Mesendoderm (in vitro differentiated cells): ENCODE results near the gene EPB41L3.

Source experiments
- DNase-seq: peaks from one replicate; pipeline ENCODE4 v3.0.0; 2013
- H2AK5ac ChIP-seq: 2 replicates; pipeline ENCODE4 v1.6.1; 2013; ENCODE audit warnings: low read length, inconsistent platforms
- H2BK120ac ChIP-seq: 2 replicates; pipeline ENCODE4 v1.6.1; 2013; ENCODE audit warnings: low read depth, mild to moderate bottlenecking, low read length, moderate library complexity, mixed read lengths
- H2BK15ac ChIP-seq: replicated peaks from 2 replicates; pipeline ENCODE4 v1.6.1; 2013; ENCODE audit warnings: low read depth, mild to moderate bottlenecking, moderate library complexity
- H2BK5ac ChIP-seq: 2 replicates; pipeline ENCODE4 v1.6.1; 2013; ENCODE audit warnings: low read length, inconsistent platforms
- H3K18ac ChIP-seq: 2 replicates; pipeline ENCODE4 v1.6.1; 2013; ENCODE audit warnings: mild to moderate bottlenecking, low read length, mixed read lengths
- H3K23ac ChIP-seq: one replicate; pipeline ENCODE4 v1.6.1; 2013; ENCODE audit warnings: low read length
- H3K27ac ChIP-seq: 2 replicates; pipeline ENCODE4 v1.5.1; 2013; ENCODE audit warnings: low read depth, mild to moderate bottlenecking, inconsistent platforms, low read length, moderate library complexity
- H3K27me3 ChIP-seq: 2 replicates; pipeline ENCODE4 v1.6.1; 2013; ENCODE audit warnings: low read length, control low read depth, mild to moderate bottlenecking, inconsistent platforms; ENCODE audit not compliant: insufficient read depth, poor library complexity
- H3K36me3 ChIP-seq: 2 replicates; pipeline ENCODE4 v1.6.1; 2013; ENCODE audit warnings: low read length, inconsistent platforms; ENCODE audit not compliant: control insufficient read depth, insufficient read depth
- H3K4ac ChIP-seq: one replicate; pipeline ENCODE4 v1.6.1; 2013; ENCODE audit warnings: low read depth, mild to moderate bottlenecking, low read length, moderate library complexity
- H3K4me1 ChIP-seq: 2 replicates; pipeline ENCODE4 v1.6.1; 2013; ENCODE audit warnings: low read depth, low read length, inconsistent platforms; ENCODE audit not compliant: control insufficient read depth
- H3K4me2 ChIP-seq: 2 replicates; pipeline ENCODE4 v1.6.1; 2013; ENCODE audit warnings: low read length
- H3K4me3 ChIP-seq: 2 replicates; pipeline ENCODE4 v1.5.1; 2013; ENCODE audit warnings: mild to moderate bottlenecking, low read length
- H3K56ac ChIP-seq: one replicate; pipeline ENCODE4 v1.6.1; 2013; ENCODE audit warnings: low read length
- H3K79me1 ChIP-seq: 2 replicates; pipeline ENCODE4 v1.6.1; 2013; ENCODE audit warnings: low read length, inconsistent platforms
- H3K79me2 ChIP-seq: 2 replicates; pipeline ENCODE4 v1.6.1; 2013; ENCODE audit warnings: mild to moderate bottlenecking, low read length; ENCODE audit not compliant: control insufficient read depth, insufficient read depth
- H3K9ac ChIP-seq: 2 replicates; pipeline ENCODE4 v1.6.1; 2013; ENCODE audit warnings: low read length, inconsistent platforms
- H4K5ac ChIP-seq: one replicate; pipeline ENCODE4 v1.6.1; 2013; ENCODE audit warnings: low read length
- H4K8ac ChIP-seq: one replicate; pipeline ENCODE4 v1.6.1; 2013; ENCODE audit warnings: low read depth, mild to moderate bottlenecking, control low read depth, low read length, moderate library complexity
- WGBS: extraction: QIAGEN DNeasy Blood & Tissue Kit; methylation state at CpG from one replicate; pipeline ENCODE4 v1.1.7; 2013; ENCODE audit warnings: low lambda C conversion rate, missing lambda C conversion rate; ENCODE audit not compliant: insufficient coverage; ENCODE audit errors: extremely low coverage; 5-methylcytosine and 5-hydroxymethylcytosine counted together

EPB41L3 gene

DNA sequence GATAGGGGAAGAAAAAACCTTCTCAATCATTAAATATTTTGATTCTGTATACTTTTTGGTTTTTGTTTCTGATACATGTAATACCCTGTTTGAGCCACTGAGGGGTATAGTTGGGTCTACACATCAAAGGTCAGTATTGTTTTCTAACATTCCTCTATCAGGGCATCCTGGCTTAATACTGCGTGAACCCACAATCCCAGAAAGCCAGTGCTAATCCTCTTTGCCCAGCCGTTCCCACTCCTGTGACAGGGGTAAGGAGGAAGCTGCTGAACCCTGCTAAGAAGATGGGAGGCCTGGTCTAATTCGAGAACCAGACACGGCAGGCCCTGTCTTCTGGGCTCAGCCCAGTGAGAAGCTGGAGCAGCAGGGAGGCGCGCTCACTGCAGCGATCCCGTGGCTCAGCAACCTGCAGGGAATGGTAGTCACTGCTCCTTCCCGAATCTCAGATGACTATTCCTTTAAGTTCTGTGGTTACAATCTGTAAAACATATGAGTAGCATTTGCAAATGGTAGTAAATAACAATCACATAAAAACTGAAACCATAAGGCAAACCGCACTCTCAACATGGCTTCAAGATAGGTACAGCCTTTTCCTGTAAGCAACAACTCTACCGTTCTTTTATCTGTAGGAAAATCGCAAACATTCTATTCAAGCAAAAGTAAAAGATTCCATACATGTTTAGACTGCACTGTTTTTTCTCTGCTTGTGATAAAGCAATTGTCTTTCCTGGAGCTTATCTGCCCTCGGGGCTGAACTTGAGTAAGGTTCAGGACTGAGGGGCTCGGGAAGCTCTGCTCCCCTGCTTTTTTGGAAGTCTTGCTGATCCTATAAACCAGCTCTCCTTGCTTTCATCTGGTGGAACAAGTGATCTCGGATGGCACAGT, 87.0 kb downstream of the EPB41L3 start:
- H3K4me3 ChIP-seq, result no peak overlapping the region
- H2BK5ac ChIP-seq, result no peak overlapping the region
- peak; percentile 81 for DNase-seq
- H3K9ac ChIP-seq, result no peak overlapping the region
- H3K27ac ChIP-seq, result no peak overlapping the region
- H2BK15ac ChIP-seq, result no peak overlapping the region
- H3K36me3 ChIP-seq, result no peaks in the 10 kb centered on the region
- H3K18ac ChIP-seq, result no peak overlapping the region
- no peak overlapping the region for H2AK5ac ChIP-seq
- H3K4me2 ChIP-seq, result peak overlapping the region; percentile 19
- no peaks in the 10 kb centered on the region for H3K79me1 ChIP-seq
- no peak overlapping the region for H3K4ac ChIP-seq
- no peaks in the 10 kb centered on the region for H3K79me2 ChIP-seq
- no peak overlapping the region for H4K8ac ChIP-seq
- H3K27me3 ChIP-seq, result no peaks in the 10 kb centered on the region
- WGBS, result no CpG with 5 or more reads among the region's 15 CpGs
- H3K23ac ChIP-seq, result no peak overlapping the region
- H4K5ac ChIP-seq, result no peak overlapping the region
- peak overlapping the region; percentile 31 for H3K56ac ChIP-seq
- H2BK120ac ChIP-seq, result no peak overlapping the region
- peaks cover 1% of the 10 kb centered on the region for H3K4me1 ChIP-seq

DNA sequence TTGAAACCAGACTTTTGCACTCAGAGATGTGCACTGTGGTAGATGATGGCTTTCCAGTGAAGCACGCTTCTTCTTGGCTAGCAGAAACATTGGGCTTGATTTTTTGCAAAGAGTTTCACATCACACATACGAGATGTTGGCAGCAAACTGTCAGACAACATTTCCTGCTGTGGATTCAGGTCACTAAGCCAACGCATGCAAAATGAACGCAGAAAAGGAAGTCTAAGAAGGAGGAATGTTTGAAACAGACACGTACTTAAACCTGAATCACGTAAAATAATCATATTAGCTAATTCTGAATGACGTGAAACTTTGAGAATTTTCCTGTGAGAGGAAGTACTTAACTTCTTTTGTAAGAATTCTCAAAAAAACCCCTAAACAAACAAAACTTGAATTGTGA, 88.1 kb downstream of the EPB41L3 start:
- H2AK5ac ChIP-seq, result no peak overlapping the region
- H3K23ac ChIP-seq, result no peak overlapping the region
- H2BK120ac ChIP-seq, result no peak overlapping the region
- H2BK15ac ChIP-seq, result no peak overlapping the region
- H3K36me3 ChIP-seq, result no peaks in the 10 kb centered on the region
- no peak overlapping the region for H4K5ac ChIP-seq
- H2BK5ac ChIP-seq, result no peak overlapping the region
- DNase-seq, result peak; percentile 12
- H3K9ac ChIP-seq, result no peak overlapping the region
- H3K18ac ChIP-seq, result no peak overlapping the region
- no peak overlapping the region for H3K56ac ChIP-seq
- H3K79me1 ChIP-seq, result no peaks in the 10 kb centered on the region
- H3K4me3 ChIP-seq, result no peak overlapping the region
- H3K27me3 ChIP-seq, result no peaks in the 10 kb centered on the region
- no peak overlapping the region for H4K8ac ChIP-seq
- no peak overlapping the region for H3K4me2 ChIP-seq
- H3K4ac ChIP-seq, result no peak overlapping the region
- no peaks in the 10 kb centered on the region for H3K79me2 ChIP-seq
- H3K4me1 ChIP-seq, result peaks cover 1% of the 10 kb centered on the region
- WGBS, result no CpG with 5 or more reads among the region's 7 CpGs
- no peak overlapping the region for H3K27ac ChIP-seq

DNA sequence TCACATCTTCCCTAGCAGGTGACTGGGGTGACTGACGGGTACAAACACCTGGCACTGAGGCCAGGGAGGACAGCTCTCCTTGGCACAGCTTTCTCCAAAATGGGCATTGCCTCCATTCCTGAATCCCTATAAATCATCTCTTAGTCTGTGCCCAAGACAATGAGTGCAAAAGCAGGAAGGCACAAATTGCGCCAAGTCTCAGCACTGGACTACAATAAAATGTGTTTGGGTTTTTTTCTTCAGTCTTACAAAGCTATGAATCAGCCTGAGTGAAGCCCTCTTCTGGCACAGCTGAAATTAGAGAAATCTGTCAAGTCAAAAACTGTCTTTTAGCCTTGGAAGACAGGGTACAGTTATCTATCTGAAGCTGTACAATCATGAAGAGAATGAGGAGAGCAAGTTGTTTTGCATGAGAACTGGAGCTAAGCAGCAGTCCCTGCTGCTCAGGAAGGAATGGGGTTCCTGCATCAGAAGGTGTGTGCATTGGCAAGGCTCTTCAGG, 90.8 kb downstream of the EPB41L3 start:
- H3K27me3 ChIP-seq, result no peaks in the 10 kb centered on the region
- H2BK5ac ChIP-seq, result no peak overlapping the region
- H2BK120ac ChIP-seq, result no peak overlapping the region
- no peak overlapping the region for H2BK15ac ChIP-seq
- H3K4ac ChIP-seq, result no peak overlapping the region
- no peak overlapping the region for H3K4me2 ChIP-seq
- H2AK5ac ChIP-seq, result no peak overlapping the region
- no peak overlapping the region for H4K8ac ChIP-seq
- H3K18ac ChIP-seq, result no peak overlapping the region
- no peak overlapping the region for H3K56ac ChIP-seq
- peaks cover 1% of the 10 kb centered on the region for H3K4me1 ChIP-seq
- WGBS, result no CpG with 5 or more reads among the region's 2 CpGs
- DNase-seq, result no peak
- no peaks in the 10 kb centered on the region for H3K79me1 ChIP-seq
- H3K23ac ChIP-seq, result no peak overlapping the region
- H3K27ac ChIP-seq, result no peak overlapping the region
- no peak overlapping the region for H4K5ac ChIP-seq
- H3K4me3 ChIP-seq, result no peak overlapping the region
- H3K79me2 ChIP-seq, result no peaks in the 10 kb centered on the region
- no peaks in the 10 kb centered on the region for H3K36me3 ChIP-seq
- no peak overlapping the region for H3K9ac ChIP-seq

DNA sequence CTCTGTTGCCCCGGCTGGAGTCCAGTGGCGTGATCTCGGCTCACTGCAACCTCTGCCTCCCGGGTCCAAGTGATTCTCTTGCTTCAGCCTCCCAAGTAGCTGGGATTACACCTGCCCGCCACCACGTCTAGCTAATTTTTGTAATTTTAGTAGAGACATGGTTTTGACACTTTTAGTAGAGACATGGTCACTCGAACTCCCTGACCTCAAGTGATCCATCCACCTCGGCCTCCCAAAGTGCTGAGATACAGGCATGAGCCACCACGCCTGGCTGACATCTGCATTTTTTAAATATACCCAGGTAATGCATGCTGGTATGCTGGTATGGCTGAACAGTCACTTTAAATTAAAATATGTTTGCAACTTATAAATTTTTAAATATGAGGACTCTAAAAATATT, 91.9 kb downstream of the EPB41L3 start:
- H3K4me1 ChIP-seq, result no peaks in the 10 kb centered on the region
- no peak overlapping the region for H3K4ac ChIP-seq
- H3K18ac ChIP-seq, result no peak overlapping the region
- no peak overlapping the region for H2AK5ac ChIP-seq
- H2BK5ac ChIP-seq, result no peak overlapping the region
- no peak overlapping the region for H2BK15ac ChIP-seq
- H3K36me3 ChIP-seq, result no peaks in the 10 kb centered on the region
- H3K9ac ChIP-seq, result no peak overlapping the region
- DNase-seq, result no peak
- no peak overlapping the region for H3K4me2 ChIP-seq
- no peak overlapping the region for H3K4me3 ChIP-seq
- no peaks in the 10 kb centered on the region for H3K79me2 ChIP-seq
- H3K27me3 ChIP-seq, result no peaks in the 10 kb centered on the region
- H4K5ac ChIP-seq, result no peak overlapping the region
- WGBS, result no CpG with 5 or more reads among the region's 9 CpGs
- H3K56ac ChIP-seq, result no peak overlapping the region
- no peaks in the 10 kb centered on the region for H3K79me1 ChIP-seq
- no peak overlapping the region for H3K23ac ChIP-seq
- no peak overlapping the region for H2BK120ac ChIP-seq
- H3K27ac ChIP-seq, result no peak overlapping the region
- no peak overlapping the region for H4K8ac ChIP-seq

DNA sequence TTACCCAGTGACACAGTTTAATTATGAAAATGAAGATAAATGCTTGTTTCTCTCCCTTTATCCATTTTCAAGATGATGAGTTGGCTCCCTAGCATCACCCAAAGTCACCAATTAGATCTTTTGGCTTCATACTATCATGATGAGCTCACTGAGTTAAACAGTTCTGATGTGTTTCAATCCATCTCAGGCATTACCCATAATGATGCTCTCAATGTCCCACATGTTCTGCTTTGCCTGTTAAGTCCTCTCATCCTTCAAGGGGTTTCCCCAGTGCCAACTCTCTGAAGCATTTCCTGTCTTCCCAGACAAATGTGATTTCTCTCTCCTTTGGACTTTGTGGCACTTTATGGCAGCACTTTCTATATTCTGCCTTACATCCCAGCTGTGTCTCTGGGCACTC, 92.6 kb downstream of the EPB41L3 start:
- DNase-seq, result no peak
- H3K36me3 ChIP-seq, result no peaks in the 10 kb centered on the region
- no peak overlapping the region for H3K4me3 ChIP-seq
- no peak overlapping the region for H3K4ac ChIP-seq
- H3K23ac ChIP-seq, result no peak overlapping the region
- no peak overlapping the region for H4K8ac ChIP-seq
- H3K79me2 ChIP-seq, result no peaks in the 10 kb centered on the region
- no peak overlapping the region for H4K5ac ChIP-seq
- no peak overlapping the region for H2BK120ac ChIP-seq
- H3K4me2 ChIP-seq, result no peak overlapping the region
- no peak overlapping the region for H3K56ac ChIP-seq
- no peak overlapping the region for H2AK5ac ChIP-seq
- H3K27ac ChIP-seq, result no peak overlapping the region
- H2BK5ac ChIP-seq, result no peak overlapping the region
- H3K4me1 ChIP-seq, result no peaks in the 10 kb centered on the region
- no peaks in the 10 kb centered on the region for H3K79me1 ChIP-seq
- no peak overlapping the region for H3K9ac ChIP-seq
- no peak overlapping the region for H2BK15ac ChIP-seq
- H3K18ac ChIP-seq, result no peak overlapping the region
- H3K27me3 ChIP-seq, result no peaks in the 10 kb centered on the region
